ENCODE measurements around the gene BNC2.

BNC2 gene

DNA sequence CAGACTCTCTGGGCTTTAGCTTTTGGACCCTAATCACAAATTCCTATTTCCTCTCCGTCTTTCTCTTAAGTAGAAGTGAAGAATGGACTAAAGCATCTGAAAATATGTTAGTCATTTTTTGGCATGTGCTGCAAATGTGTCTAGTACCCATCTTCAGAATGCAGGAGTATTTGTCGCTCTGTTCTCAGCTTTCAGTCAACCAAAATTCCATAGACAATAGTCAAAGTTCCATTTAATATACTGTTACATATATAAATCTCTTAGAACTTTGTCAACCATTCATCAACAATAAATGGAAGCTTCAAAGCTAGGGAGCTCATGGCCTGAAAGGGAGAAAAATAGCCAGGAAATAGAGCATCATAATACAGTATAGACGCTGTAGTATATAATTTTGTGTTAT, 509.4 kb downstream of the BNC2 start:
- no peaks in the 10 kb centered on the region for H3K27me3 ChIP-seq (ENCODE audit: insufficient read depth, poor library complexity, severe bottlenecking)
- no peak overlapping the region for H3K4me3 ChIP-seq (replicated peaks; ENCODE audit: insufficient read depth, low read length)
- no peak overlapping the region for H3K27ac ChIP-seq (replicated peaks)
- DNase-seq (ENCODE audit: low read depth in 1 of 2, low spot score in 1 of 2), result no peak
- TF ChIP-seq SPI1 (IDR thresholded peaks at IDR 0.05; ENCODE audit: borderline replicate concordance, low read depth) (no peak), GABPA (IDR thresholded peaks at IDR 0.05; ENCODE audit: low read depth) (no peak), POLR2AphosphoS5 (IDR thresholded peaks at IDR 0.05; ENCODE audit: low read depth) (no peak)
- TF ChIP-seq, protein P1, sequence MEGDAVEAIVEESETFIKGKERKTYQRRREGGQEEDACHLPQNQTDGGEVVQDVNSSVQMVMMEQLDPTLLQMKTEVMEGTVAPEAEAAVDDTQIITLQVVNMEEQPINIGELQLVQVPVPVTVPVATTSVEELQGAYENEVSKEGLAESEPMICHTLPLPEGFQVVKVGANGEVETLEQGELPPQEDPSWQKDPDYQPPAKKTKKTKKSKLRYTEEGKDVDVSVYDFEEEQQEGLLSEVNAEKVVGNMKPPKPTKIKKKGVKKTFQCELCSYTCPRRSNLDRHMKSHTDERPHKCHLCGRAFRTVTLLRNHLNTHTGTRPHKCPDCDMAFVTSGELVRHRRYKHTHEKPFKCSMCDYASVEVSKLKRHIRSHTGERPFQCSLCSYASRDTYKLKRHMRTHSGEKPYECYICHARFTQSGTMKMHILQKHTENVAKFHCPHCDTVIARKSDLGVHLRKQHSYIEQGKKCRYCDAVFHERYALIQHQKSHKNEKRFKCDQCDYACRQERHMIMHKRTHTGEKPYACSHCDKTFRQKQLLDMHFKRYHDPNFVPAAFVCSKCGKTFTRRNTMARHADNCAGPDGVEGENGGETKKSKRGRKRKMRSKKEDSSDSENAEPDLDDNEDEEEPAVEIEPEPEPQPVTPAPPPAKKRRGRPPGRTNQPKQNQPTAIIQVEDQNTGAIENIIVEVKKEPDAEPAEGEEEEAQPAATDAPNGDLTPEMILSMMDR (IDR thresholded peaks at IDR 0.05; ENCODE audit: insufficient read depth, low read length), result no peak
- TF ChIP-seq, protein P2, sequence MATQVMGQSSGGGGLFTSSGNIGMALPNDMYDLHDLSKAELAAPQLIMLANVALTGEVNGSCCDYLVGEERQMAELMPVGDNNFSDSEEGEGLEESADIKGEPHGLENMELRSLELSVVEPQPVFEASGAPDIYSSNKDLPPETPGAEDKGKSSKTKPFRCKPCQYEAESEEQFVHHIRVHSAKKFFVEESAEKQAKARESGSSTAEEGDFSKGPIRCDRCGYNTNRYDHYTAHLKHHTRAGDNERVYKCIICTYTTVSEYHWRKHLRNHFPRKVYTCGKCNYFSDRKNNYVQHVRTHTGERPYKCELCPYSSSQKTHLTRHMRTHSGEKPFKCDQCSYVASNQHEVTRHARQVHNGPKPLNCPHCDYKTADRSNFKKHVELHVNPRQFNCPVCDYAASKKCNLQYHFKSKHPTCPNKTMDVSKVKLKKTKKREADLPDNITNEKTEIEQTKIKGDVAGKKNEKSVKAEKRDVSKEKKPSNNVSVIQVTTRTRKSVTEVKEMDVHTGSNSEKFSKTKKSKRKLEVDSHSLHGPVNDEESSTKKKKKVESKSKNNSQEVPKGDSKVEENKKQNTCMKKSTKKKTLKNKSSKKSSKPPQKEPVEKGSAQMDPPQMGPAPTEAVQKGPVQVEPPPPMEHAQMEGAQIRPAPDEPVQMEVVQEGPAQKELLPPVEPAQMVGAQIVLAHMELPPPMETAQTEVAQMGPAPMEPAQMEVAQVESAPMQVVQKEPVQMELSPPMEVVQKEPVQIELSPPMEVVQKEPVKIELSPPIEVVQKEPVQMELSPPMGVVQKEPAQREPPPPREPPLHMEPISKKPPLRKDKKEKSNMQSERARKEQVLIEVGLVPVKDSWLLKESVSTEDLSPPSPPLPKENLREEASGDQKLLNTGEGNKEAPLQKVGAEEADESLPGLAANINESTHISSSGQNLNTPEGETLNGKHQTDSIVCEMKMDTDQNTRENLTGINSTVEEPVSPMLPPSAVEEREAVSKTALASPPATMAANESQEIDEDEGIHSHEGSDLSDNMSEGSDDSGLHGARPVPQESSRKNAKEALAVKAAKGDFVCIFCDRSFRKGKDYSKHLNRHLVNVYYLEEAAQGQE (IDR thresholded peaks at IDR 0.05; ENCODE audit: insufficient replicate concordance, low read depth), result no peak

DNA sequence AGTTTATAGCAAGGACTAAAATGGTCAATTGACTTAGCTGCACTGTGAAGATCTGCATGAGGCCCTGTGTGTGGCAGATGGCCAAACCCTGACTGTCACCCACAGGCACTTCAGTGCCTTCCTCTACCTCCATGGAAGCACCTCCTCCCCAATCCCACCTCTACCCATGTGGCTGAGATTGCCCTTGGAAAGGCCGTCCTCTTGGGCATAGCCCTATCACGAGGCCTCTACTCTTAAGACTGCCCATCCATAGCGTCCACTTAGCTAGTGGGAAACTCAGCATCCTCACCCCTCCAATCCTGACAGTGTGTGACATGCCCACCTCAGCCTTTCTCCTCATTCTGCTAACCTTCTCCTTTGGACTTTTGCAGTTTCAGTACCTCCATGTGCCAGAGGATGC, 510.2 kb downstream of the BNC2 start:
- no peak overlapping the region for H3K27ac ChIP-seq (replicated peaks)
- TF ChIP-seq, protein P1 (IDR thresholded peaks at IDR 0.05; ENCODE audit: insufficient read depth, low read length), result no peak
- TF ChIP-seq, protein P2 (IDR thresholded peaks at IDR 0.05; ENCODE audit: insufficient replicate concordance, low read depth), result no peak
- TF ChIP-seq POLR2AphosphoS5 (IDR thresholded peaks at IDR 0.05; ENCODE audit: low read depth), result no peak
- TF ChIP-seq GABPA (IDR thresholded peaks at IDR 0.05; ENCODE audit: low read depth), result no peak
- TF ChIP-seq SPI1 (IDR thresholded peaks at IDR 0.05; ENCODE audit: borderline replicate concordance, low read depth), result no peak
- DNase-seq (ENCODE audit: low read depth in 1 of 2, low spot score in 1 of 2), result no peak
- H3K4me3 ChIP-seq (replicated peaks; ENCODE audit: insufficient read depth, low read length), result no peak overlapping the region
- no peaks in the 10 kb centered on the region for H3K27me3 ChIP-seq (ENCODE audit: insufficient read depth, poor library complexity, severe bottlenecking)
